A549 (cell line): ENCODE results near the gene HBQ1. TPM values are rescaled to one million over a fixed set of nuclear protein-coding genes. Genes with fewer than 3 reads are reported as not detected.

Source experiments
- CEBPB ChIP-seq, 2 experiments: fragments of >200 bp in 1 of 2; sonication (Bioruptor Twin) in 1 of 2; formaldehyde crosslinking in 1 of 2; IDR thresholded peaks; 2 replicates each; pipeline ENCODE4 v1.6.1; 2012 to 2016
- CHD2 ChIP-seq: fragments of 150-350 bp; IDR thresholded peaks from 2 replicates; pipeline ENCODE4 v1.6.1; 2014; ENCODE audit warnings: low read length; ENCODE audit not compliant: partially characterized antibody
- EHF ChIP-seq: fragments of 250-450 bp; sonication (Bioruptor Pico); IDR thresholded peaks from 2 replicates; pipeline ENCODE4 v1.5.0; 2020; ENCODE audit warnings: mild to moderate bottlenecking
- EHMT2 ChIP-seq: fragments of 200-600 bp; sonication (generic); IDR thresholded peaks from 2 replicates; pipeline ENCODE4 v1.6.1; 2016; ENCODE audit warnings: antibody characterized with exemption, low read depth, mild to moderate bottlenecking, moderate library complexity
- ESRRA ChIP-seq: fragments of 150-350 bp; IDR thresholded peaks from 2 replicates; pipeline ENCODE4 v1.6.1; 2014; ENCODE audit warnings: mild to moderate bottlenecking, low read length, borderline replicate concordance
- FOXS1 ChIP-seq: fragments of 250-450 bp; sonication (Bioruptor Pico); IDR thresholded peaks from 2 replicates; pipeline ENCODE4 v1.5.0; 2020; ENCODE audit warnings: mild to moderate bottlenecking, moderate library complexity
- GATA3 ChIP-seq: IDR thresholded peaks from 2 replicates; pipeline ENCODE4 v1.6.1; 2012; ENCODE audit warnings: borderline replicate concordance
- HDAC2 ChIP-seq: fragments of 200-600 bp; sonication (generic); IDR thresholded peaks from 2 replicates; pipeline ENCODE4 v1.6.1; 2016
- HOXA7 ChIP-seq: fragments of 250-450 bp; sonication (Bioruptor Pico); IDR thresholded peaks from 2 replicates; pipeline ENCODE4 v1.5.0; 2020; ENCODE audit warnings: mild to moderate bottlenecking, moderate library complexity
- HOXB13 ChIP-seq: fragments of 250-450 bp; sonication (Bioruptor Pico); IDR thresholded peaks from 2 replicates; pipeline ENCODE4 v1.5.0; 2020; ENCODE audit warnings: low read depth, mild to moderate bottlenecking, moderate library complexity
- JUN ChIP-seq, 2 experiments: fragments of >200 bp; sonication (Bioruptor Twin); formaldehyde crosslinking; IDR thresholded peaks; 2 replicates in 1 of 2; 3 replicates in 1 of 2; pipeline ENCODE4 v1.6.1; 2016 to 2017
- KDM1A ChIP-seq: fragments of 200-600 bp; sonication (generic); IDR thresholded peaks from 2 replicates; pipeline ENCODE4 v1.6.1; 2016; ENCODE audit warnings: low read depth, mild to moderate bottlenecking
- KDM5A ChIP-seq: fragments of 200-600 bp; sonication (generic); IDR thresholded peaks from 2 replicates; pipeline ENCODE4 v1.6.1; 2016; ENCODE audit warnings: antibody characterized with exemption, mild to moderate bottlenecking
- MAFK ChIP-seq: fragments of 450-650 bp; IDR thresholded peaks from 2 replicates; pipeline ENCODE4 v1.6.1; 2014; ENCODE audit not compliant: partially characterized antibody
- MAZ ChIP-seq: fragments of 150-350 bp; IDR thresholded peaks from 2 replicates; pipeline ENCODE4 v1.6.1; 2014; ENCODE audit warnings: antibody characterized with exemption, low read depth, low read length, borderline replicate concordance
- NPAS2 ChIP-seq: fragments of 250-450 bp; sonication (Bioruptor Pico); IDR thresholded peaks from 2 replicates; pipeline ENCODE4 v1.8.0; 2022; ENCODE audit warnings: mild to moderate bottlenecking, moderate library complexity, borderline replicate concordance
- NR3C1 ChIP-seq: fragments of >200 bp; sonication (Bioruptor Twin); formaldehyde crosslinking; IDR thresholded peaks from 3 replicates; pipeline ENCODE4 v1.6.1; 2017
- RAD21 ChIP-seq, 2 experiments: fragments of >200 bp in 1 of 2; sonication (Bioruptor Twin) in 1 of 2; formaldehyde crosslinking in 1 of 2; IDR thresholded peaks in 1 of 2; conservative IDR thresholded peaks in 1 of 2; 2 replicates in 1 of 2; 3 replicates in 1 of 2; pipeline ENCODE4 v1.6.1; 2012 to 2018; ENCODE audit warnings: inconsistent platforms in 1 of 2
- RARB ChIP-seq: fragments of 250-450 bp; sonication (Bioruptor Pico); IDR thresholded peaks from 2 replicates; pipeline ENCODE4 v1.8.0; 2021; ENCODE audit warnings: mild to moderate bottlenecking, moderate library complexity
- RFX5 ChIP-seq: fragments of 450-650 bp; IDR thresholded peaks from 2 replicates; pipeline ENCODE4 v1.7.1; 2014; ENCODE audit warnings: antibody characterized with exemption, mild to moderate bottlenecking, moderate library complexity
- RNF2 ChIP-seq: fragments of 200-600 bp; sonication (generic); IDR thresholded peaks from 2 replicates; pipeline ENCODE4 v1.6.1; 2016; ENCODE audit warnings: low read depth, mild to moderate bottlenecking, antibody characterized with exemption, moderate library complexity, borderline replicate concordance
- SMC3 ChIP-seq: fragments of >200 bp; sonication (Bioruptor Twin); formaldehyde crosslinking; IDR thresholded peaks from 3 replicates; pipeline ENCODE4 v1.6.1; 2018; ENCODE audit warnings: inconsistent platforms
- SREBF2 ChIP-seq: fragments of 450-650 bp; IDR thresholded peaks from 2 replicates; pipeline ENCODE4 v1.6.1; 2014; ENCODE audit warnings: mild to moderate bottlenecking, moderate library complexity
- TP53 ChIP-seq: fragments of 250-450 bp; sonication (Bioruptor Pico); IDR thresholded peaks from 2 replicates; pipeline ENCODE4 v1.5.0; 2021; ENCODE audit warnings: mild to moderate bottlenecking, moderate library complexity
- ZC3H11A ChIP-seq: fragments of 450-650 bp; IDR thresholded peaks from 2 replicates; pipeline ENCODE4 v1.6.1; 2014; ENCODE audit warnings: antibody characterized with exemption, mild to moderate bottlenecking
- ZFP36 ChIP-seq: fragments of 450-650 bp; IDR thresholded peaks from 2 replicates; pipeline ENCODE4 v1.6.1; 2014; ENCODE audit warnings: borderline replicate concordance; ENCODE audit not compliant: partially characterized antibody
- ZNF302 ChIP-seq: fragments of 250-450 bp; sonication (Bioruptor Pico); IDR thresholded peaks from 2 replicates; pipeline ENCODE4 v1.9.0; 2021; ENCODE audit warnings: inconsistent platforms, mild to moderate bottlenecking, moderate library complexity
- polyA plus RNA-seq, 4 experiments: library from polyadenylated mRNA; depleted of rRNA in 3 of 4; stranded (reverse); fragments of >200 nt; fragmentation: RNase III in 1 of 4; extraction: RNeasy Plus Mini Kit Qiagen cat#74134 plus additional on column Dnase treatment in 1 of 4; gene quantifications; 2 replicates in 3 of 4; 3 replicates in 1 of 4; pipeline ENCODE4 v1.2.3, GENCODE V29; 2011 to 2017
- TF ChIP-seq, protein P1 (sequence below): fragments of 150-350 bp; IDR thresholded peaks from 2 replicates; pipeline ENCODE4 v1.6.1; 2014; ENCODE audit warnings: low read depth, mild to moderate bottlenecking, low read length
- TF ChIP-seq, protein P2 (sequence below): fragments of 200-600 bp; sonication (generic); IDR thresholded peaks from 2 replicates; pipeline ENCODE4 v1.6.1; 2016; ENCODE audit warnings: antibody characterized with exemption, mild to moderate bottlenecking, moderate library complexity
- TF ChIP-seq, protein P3 (sequence below): fragments of 250-450 bp; sonication (Bioruptor Pico); IDR thresholded peaks from 2 replicates; pipeline ENCODE4 v1.5.0; 2021; ENCODE audit warnings: mild to moderate bottlenecking, moderate library complexity, borderline replicate concordance
- TF ChIP-seq, protein P4 (sequence below): IDR thresholded peaks from 2 replicates; pipeline ENCODE4 v1.6.1; 2012; ENCODE audit warnings: low read depth, borderline replicate concordance
- TF ChIP-seq, protein P5 (sequence below): fragments of >200 bp; sonication (Bioruptor Twin); formaldehyde crosslinking; IDR thresholded peaks from 3 replicates; pipeline ENCODE4 v1.5.1; 2016
- TF ChIP-seq, protein P6 (sequence below): IDR thresholded peaks from 2 replicates; pipeline ENCODE4 v1.6.1; 2012

HBQ1 gene
- polyA plus RNA-seq, 2 of the 4 experiments (the other 2 are of a cell fraction) = 2.0 to 2.8 TPM

DNA sequence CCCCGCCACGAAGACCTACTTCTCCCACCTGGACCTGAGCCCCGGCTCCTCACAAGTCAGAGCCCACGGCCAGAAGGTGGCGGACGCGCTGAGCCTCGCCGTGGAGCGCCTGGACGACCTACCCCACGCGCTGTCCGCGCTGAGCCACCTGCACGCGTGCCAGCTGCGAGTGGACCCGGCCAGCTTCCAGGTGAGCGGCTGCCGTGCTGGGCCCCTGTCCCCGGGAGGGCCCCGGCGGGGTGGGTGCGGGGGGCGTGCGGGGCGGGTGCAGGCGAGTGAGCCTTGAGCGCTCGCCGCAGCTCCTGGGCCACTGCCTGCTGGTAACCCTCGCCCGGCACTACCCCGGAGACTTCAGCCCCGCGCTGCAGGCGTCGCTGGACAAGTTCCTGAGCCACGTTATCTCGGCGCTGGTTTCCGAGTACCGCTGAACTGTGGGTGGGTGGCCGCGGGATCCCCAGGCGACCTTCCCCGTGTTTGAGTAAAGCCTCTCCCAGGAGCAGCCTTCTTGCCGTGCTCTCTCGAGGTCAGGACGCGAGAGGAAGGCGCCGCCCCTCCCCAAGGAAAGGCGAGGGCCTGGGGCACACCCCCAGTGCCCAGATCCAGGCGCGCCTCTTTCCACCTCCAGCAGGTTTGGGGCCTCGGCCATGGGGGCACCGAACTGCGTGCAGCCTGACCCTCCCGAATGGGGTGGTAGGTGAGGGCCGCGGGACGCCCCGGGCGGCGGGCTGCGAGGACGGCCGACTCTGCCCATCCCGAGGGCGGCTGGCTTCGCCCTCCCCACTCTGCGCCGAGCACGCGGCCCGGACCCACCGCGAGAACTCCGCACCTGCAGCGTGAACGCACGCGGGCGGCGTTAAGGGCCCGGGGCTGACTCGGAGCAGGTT, 664 bp downstream of the HBQ1 start (continued):
- peak; percentile 94; the same call in 1 of the 2 replicates for TF ChIP-seq RNF2
- TF ChIP-seq, protein P1, sequence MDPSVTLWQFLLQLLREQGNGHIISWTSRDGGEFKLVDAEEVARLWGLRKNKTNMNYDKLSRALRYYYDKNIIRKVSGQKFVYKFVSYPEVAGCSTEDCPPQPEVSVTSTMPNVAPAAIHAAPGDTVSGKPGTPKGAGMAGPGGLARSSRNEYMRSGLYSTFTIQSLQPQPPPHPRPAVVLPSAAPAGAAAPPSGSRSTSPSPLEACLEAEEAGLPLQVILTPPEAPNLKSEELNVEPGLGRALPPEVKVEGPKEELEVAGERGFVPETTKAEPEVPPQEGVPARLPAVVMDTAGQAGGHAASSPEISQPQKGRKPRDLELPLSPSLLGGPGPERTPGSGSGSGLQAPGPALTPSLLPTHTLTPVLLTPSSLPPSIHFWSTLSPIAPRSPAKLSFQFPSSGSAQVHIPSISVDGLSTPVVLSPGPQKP = no peak
- no peak for TF ChIP-seq ESRRA
- TF ChIP-seq, protein P2, sequence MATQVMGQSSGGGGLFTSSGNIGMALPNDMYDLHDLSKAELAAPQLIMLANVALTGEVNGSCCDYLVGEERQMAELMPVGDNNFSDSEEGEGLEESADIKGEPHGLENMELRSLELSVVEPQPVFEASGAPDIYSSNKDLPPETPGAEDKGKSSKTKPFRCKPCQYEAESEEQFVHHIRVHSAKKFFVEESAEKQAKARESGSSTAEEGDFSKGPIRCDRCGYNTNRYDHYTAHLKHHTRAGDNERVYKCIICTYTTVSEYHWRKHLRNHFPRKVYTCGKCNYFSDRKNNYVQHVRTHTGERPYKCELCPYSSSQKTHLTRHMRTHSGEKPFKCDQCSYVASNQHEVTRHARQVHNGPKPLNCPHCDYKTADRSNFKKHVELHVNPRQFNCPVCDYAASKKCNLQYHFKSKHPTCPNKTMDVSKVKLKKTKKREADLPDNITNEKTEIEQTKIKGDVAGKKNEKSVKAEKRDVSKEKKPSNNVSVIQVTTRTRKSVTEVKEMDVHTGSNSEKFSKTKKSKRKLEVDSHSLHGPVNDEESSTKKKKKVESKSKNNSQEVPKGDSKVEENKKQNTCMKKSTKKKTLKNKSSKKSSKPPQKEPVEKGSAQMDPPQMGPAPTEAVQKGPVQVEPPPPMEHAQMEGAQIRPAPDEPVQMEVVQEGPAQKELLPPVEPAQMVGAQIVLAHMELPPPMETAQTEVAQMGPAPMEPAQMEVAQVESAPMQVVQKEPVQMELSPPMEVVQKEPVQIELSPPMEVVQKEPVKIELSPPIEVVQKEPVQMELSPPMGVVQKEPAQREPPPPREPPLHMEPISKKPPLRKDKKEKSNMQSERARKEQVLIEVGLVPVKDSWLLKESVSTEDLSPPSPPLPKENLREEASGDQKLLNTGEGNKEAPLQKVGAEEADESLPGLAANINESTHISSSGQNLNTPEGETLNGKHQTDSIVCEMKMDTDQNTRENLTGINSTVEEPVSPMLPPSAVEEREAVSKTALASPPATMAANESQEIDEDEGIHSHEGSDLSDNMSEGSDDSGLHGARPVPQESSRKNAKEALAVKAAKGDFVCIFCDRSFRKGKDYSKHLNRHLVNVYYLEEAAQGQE = peak; percentile 82
- no peak for TF ChIP-seq EHMT2
- no peak for TF ChIP-seq ZC3H11A
- TF ChIP-seq CEBPB (IDR thresholded peaks at IDR 0.05) = no peak
- TF ChIP-seq RAD21 (conservative IDR thresholded peaks at IDR 0.05 in 1 of 2, IDR thresholded peaks at IDR 0.05 in 1 of 2) = peak in 1 of 2 experiments; percentile 83; a peak in 3 of 5 replicates
- TF ChIP-seq, protein P3, sequence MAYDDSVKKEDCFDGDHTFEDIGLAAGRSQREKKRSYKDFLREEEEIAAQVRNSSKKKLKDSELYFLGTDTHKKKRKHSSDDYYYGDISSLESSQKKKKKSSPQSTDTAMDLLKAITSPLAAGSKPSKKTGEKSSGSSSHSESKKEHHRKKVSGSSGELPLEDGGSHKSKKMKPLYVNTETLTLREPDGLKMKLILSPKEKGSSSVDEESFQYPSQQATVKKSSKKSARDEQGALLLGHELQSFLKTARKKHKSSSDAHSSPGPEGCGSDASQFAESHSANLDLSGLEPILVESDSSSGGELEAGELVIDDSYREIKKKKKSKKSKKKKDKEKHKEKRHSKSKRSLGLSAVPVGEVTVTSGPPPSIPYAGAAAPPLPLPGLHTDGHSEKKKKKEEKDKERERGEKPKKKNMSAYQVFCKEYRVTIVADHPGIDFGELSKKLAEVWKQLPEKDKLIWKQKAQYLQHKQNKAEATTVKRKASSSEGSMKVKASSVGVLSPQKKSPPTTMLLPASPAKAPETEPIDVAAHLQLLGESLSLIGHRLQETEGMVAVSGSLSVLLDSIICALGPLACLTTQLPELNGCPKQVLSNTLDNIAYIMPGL (CRISPR knock-in tag) = no peak
- no peak for TF ChIP-seq MAZ
- 0 out of 2 replicates have a peak, but pooled peaks have one; percentile 47 for TF ChIP-seq HDAC2
- peak; percentile 85; the same call in 1 of the 2 replicates for TF ChIP-seq HOXA7 (CRISPR knock-in tag)
- TF ChIP-seq CHD2 = peak; percentile 82
- TF ChIP-seq RARB (CRISPR knock-in tag) = no peak
- no peak for TF ChIP-seq SREBF2
- TF ChIP-seq SMC3 = no peak
- TF ChIP-seq, protein P4, sequence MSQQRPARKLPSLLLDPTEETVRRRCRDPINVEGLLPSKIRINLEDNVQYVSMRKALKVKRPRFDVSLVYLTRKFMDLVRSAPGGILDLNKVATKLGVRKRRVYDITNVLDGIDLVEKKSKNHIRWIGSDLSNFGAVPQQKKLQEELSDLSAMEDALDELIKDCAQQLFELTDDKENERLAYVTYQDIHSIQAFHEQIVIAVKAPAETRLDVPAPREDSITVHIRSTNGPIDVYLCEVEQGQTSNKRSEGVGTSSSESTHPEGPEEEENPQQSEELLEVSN = peak; percentile 99
- 0 out of 2 replicates have a peak, but pooled peaks have one; percentile 56 for TF ChIP-seq HOXB13 (CRISPR knock-in tag)
- no peak for TF ChIP-seq NPAS2 (CRISPR knock-in tag)
- no peak for TF ChIP-seq ZFP36
- TF ChIP-seq TP53 (CRISPR knock-in tag) = no peak
- TF ChIP-seq KDM1A = no peak
- TF ChIP-seq MAFK = no peak
- no peak for TF ChIP-seq KDM5A
- TF ChIP-seq, protein P5, sequence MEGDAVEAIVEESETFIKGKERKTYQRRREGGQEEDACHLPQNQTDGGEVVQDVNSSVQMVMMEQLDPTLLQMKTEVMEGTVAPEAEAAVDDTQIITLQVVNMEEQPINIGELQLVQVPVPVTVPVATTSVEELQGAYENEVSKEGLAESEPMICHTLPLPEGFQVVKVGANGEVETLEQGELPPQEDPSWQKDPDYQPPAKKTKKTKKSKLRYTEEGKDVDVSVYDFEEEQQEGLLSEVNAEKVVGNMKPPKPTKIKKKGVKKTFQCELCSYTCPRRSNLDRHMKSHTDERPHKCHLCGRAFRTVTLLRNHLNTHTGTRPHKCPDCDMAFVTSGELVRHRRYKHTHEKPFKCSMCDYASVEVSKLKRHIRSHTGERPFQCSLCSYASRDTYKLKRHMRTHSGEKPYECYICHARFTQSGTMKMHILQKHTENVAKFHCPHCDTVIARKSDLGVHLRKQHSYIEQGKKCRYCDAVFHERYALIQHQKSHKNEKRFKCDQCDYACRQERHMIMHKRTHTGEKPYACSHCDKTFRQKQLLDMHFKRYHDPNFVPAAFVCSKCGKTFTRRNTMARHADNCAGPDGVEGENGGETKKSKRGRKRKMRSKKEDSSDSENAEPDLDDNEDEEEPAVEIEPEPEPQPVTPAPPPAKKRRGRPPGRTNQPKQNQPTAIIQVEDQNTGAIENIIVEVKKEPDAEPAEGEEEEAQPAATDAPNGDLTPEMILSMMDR = no peak; the same call in 2 of the 3 replicates
- no peak for TF ChIP-seq EHF
- TF ChIP-seq GATA3 = peak; percentile 67
- TF ChIP-seq ZNF302 (CRISPR knock-in tag) = no peak
- TF ChIP-seq, protein P6, sequence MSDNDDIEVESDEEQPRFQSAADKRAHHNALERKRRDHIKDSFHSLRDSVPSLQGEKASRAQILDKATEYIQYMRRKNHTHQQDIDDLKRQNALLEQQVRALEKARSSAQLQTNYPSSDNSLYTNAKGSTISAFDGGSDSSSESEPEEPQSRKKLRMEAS = peak; percentile 99
- TF ChIP-seq JUN (IDR thresholded peaks at IDR 0.05) = peak in 1 of 2 experiments; percentile 65; a peak in 1 of 5 replicates
- TF ChIP-seq RFX5 = peak; percentile 19; the same call in 1 of the 2 replicates
- TF ChIP-seq FOXS1 (CRISPR knock-in tag) = no peak
- no peak for TF ChIP-seq NR3C1
